ENCODE measurements around the gene CTSA.
"Not testable (repeated sequence)": the region's sequence is repeated elsewhere in the genome, so short reads cannot be mapped to it uniquely, and the experiment has no call there.

The CTSA gene

GRCh38 chr20:45896641-45897161 lies 5.6 kb downstream of the CTSA start:
- DNase-seq (ENCODE audit: low read depth) = no peak

DNA sequence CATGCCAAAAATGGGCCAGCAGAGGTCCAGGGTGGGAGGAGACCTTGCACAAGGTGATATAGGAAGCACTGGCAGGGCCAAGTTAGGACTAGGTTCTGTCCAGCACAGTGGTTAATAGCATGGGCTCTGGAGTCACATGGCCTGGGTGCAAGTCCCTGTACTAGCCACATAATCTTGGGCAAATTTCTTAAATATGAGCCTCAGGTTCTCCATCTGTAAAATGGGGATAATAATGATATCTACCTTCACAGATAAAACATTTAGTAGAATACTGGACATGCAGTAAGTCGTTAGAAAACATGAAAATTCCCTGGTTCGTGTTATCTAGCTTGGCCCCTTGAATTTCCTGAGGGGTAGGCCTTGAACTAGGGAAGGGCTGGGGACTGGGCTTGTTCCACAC lies 6.2 kb downstream of the CTSA start:
- no peak for DNase-seq (ENCODE audit: low read depth)

GRCh38 chr20:45897692-45898091 lies 6.6 kb downstream of the CTSA start:
- no peak for DNase-seq (ENCODE audit: low read depth)

DNA sequence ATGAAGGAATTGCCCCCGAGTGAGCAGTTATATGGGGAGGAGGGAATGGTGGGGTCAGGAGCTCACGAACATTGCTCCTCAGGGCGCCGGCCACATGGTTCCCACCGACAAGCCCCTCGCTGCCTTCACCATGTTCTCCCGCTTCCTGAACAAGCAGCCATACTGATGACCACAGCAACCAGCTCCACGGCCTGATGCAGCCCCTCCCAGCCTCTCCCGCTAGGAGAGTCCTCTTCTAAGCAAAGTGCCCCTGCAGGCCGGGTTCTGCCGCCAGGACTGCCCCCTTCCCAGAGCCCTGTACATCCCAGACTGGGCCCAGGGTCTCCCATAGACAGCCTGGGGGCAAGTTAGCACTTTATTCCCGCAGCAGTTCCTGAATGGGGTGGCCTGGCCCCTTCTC lies 7.2 kb downstream of the CTSA start:
- DNase-seq (ENCODE audit: low read depth) = no peak

- DNase-seq (ENCODE audit: low read depth) = no peak
These were observed 8.1 kb downstream of the CTSA start for GRCh38 chr20:45899046-45899835.

DNA sequence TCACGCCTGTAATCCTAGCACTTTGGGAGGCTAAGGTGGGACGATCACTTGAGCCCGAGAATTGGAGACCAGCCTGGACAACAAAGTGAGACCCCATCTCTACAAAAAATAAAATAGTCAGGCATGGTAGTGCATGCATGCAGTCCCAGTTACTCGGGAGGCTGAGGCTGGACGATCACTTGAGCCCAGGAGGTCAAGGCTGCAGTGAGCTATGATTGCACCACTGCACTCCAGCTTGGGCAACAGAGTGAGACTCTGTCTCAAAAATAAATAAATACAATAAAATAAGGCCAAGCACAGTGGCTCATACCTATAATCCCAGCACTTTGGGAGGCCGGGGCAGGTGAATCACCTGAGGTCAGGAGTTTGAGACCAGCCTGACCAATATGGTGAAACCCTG lies 10.2 kb downstream of the CTSA start:
- not testable (repeated sequence) for DNase-seq (ENCODE audit: low read depth)

DNA sequence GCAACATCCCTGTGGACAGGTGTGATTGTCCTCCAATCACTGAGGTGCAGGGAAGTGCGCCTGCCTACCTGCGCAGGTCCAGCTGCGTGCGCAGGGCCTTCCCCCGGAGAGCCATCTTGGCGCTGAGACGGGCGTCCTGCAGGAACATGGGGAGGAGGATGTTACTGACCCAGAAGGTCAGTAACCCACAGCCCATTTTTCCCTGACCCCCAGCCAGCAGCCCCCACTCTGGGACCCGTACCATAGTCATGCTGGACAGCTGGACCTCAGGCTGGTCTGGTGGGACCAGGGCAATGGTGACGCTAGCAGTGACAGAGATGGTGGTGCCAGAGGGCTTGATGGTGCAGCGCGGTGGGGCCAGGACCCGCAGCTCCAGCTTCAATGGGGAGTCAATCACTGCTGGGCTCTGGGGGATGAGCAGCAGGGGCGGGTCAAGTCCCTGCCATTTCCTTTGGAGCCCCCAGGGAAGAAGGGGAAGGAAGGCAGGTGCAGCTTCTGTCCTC lies 11.1 kb downstream of the CTSA start:
- no peak for DNase-seq (ENCODE audit: low read depth)

DNA sequence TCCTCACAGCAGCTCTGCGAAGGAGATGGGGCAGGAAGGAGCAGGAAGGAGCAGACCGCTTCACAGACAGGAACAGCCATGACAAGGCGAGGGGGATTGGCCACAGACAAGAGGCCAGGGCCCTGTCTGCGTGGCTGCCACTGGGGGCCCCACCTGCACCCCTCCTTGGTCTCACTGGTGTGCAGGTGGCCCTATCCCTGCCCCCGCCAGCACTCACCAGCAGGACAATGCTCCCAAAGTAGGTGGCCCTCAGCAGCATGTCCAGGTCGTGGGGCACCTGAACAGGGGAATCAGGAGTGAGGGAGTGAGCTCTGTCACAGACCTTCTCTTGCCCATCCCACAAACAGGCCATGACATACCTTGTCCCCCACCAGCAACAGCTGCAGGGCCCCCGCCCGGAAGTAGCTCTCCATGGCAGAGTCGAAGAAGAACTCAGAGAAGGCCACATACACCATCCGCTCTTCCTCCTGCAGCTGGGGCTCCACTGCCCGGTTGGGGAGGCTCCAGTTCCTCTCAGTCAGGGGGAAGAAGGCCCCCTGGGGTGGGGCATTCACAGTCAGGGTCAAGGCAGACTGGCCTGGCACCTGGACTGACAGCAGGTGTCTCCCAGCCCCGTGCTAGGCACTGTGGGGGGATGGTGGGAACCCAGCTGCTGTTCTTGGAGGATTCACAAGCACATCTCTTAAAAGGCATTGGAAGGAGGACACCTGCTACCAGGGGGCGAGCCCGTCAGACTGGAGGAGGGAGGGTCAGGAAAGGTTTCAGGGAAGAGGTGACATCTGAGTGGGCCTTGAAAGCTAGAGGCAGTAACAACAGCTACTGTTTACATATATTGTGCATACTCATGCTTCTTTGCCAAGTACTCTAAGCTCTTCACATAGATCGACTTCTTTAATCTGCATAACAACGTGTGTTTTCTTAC lies 13.7 kb downstream of the CTSA start:
- no peak for DNase-seq (ENCODE audit: low read depth)

DNA sequence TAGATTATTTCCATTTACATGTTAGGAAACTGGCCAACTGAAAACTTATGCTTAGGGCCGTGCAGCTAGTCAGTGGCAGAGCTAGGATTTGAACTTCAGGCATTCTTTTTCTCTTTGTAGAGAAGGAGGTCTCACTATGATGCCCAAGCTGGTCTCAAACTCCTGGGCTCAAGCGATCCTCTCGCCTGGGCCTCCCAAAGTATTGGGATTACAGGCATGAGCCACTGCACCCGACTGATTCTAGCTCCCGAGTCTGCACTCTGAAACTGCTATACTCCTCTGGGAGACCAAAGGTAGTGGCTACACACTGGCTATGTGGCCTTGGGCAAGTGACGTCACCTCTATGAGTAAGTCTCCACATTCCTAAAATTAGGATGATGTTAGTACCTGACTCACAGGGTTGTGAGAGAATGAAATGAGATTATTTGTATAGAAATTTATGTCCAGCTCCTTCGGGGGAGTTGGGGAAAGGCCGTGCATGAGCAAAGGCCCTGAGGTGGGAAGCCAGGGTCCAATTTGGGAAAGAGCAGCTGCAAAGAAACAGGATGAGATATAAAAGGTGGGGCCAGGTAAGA lies 14.5 kb downstream of the CTSA start:
- DNase-seq (ENCODE audit: low read depth) = no peak

DNA sequence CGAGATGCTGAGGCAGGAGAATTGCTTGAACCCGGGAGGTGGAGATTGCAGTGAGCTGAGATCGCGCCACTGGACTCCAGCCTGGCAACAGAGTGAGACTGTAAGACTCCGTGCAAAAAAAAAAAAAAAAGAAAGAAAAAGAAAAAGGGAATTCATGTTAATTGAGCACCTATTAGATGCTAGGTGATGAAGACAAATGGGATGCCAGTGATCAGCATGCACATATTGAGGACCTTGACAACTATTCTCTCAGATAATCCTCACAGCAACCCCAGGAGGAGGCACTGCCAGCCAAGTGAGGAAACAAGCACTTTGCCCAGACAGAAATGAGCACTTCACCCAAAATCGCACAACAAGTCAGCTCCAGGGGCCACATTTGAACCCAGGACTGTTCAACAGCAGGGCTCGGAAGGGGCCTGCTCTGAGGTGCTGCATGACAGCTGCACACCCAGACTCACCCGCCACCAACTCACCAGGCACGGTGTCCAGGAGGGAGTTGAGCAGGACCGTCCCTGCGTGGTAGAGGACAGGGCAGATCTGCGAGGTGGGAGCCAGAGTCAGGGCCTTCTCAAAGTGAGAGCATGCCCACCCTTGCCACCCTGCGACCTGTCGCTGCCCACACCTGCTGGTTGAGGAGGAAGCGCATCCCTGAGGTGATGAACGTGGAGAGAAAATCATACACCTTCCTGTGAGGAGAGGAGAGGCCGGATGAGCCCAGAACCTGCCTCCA lies 16.2 kb downstream of the CTSA start:
- DNase-seq (ENCODE audit: low read depth) = no peak

- DNase-seq (ENCODE audit: low read depth) = no peak
These were observed 16.9 kb downstream of the CTSA start for GRCh38 chr20:45908084-45908483.

GRCh38 chr20:45909336-45909808 lies 18.2 kb downstream of the CTSA start:
- no peak for DNase-seq (ENCODE audit: low read depth)

GRCh38 chr20:45909817-45910669 lies 18.9 kb downstream of the CTSA start:
- no peak for DNase-seq (ENCODE audit: low read depth)

DNA sequence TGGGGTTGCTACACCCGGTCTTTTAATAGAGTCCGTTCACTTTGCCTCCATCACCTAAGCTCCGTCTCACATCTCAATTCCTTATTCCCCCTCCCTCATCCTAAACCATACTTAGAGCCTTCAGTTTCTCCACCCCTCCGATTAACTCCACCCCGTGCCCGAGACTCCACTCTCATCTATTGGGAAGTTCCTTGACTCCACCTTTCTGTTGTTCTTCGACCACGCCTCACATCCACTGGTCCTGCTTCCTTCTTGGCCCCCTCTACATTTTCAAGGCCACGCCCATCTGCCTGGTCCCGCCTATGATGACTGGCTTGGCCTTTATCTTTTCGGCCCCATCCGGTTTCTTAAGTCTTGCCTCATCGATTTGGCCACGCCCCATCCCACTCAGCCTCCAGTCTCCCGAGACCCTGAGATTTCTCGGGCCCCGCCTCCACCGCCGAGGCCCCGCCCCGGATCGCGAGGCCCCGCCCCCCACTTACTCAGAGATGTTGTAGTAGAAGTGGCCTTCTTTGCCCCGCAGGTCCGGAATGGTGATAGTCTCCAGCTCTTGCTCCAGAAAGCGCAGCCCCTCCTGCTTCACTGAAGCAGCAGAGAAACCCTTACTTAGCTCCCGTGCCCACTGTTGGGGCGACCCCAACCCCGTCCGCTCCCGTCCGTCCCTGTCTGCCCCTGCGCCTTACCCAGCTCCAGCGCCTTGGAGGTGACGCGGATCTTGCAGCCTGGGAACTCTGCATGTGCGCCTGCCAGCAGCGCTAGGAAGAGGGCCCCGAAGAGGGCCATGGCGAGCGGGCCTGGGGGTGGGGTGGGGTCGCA lies 19.7 kb downstream of the CTSA start:
- DNase-seq (ENCODE audit: low read depth) = peak; percentile 91

DNA sequence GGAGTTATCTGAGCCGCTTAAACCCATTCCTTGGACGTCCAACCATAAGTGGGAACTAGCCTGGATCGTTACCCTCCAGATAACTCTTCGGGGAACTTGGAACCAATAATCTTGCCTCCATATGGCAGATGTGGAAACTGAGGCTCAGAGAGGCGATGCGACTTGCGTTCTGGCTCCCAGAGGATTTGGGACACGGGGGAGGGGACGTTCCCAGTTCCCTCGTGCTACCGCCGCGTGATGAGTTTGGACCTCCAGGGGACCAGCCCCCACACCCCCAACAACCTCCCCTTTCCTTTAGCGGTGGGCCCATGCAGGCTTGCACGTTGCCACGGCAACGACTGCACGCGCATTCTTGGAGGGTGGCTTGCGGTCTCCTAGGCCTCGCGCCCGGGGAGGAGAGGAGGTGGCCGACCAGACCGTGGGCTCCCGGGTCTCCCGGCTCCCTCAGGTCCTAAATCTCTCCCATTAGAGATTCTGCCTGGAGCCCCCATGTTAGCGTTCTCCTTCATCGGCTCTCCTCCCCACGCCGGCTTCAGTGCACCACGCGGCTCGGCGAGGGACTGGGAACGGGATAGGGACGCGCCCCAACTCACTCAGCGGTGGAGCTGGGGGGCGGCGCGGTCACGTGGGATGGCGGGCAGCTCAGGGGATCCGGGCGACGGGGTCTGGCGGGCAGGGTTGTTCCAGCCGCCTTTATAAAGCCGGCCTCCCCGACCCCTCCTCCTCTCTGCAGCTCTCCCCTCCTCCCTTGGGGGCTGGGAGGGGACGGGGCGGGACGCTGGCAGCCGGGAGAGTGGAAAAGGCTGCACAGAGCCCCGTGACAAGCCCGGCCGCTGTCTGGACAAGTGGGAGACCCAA lies 20.6 kb downstream of the CTSA start, which contains the start of gene PLTP:
Gene PLTP (minus strand): TSS at position 670 of the 858 bp plus-strand sequence. CDS start 703 bp downstream, outside the sequence.
- no peak for DNase-seq (ENCODE audit: low read depth)

- no peak for DNase-seq (ENCODE audit: low read depth)
These were observed 21.2 kb downstream of the CTSA start for GRCh38 chr20:45912344-45912682.

DNA sequence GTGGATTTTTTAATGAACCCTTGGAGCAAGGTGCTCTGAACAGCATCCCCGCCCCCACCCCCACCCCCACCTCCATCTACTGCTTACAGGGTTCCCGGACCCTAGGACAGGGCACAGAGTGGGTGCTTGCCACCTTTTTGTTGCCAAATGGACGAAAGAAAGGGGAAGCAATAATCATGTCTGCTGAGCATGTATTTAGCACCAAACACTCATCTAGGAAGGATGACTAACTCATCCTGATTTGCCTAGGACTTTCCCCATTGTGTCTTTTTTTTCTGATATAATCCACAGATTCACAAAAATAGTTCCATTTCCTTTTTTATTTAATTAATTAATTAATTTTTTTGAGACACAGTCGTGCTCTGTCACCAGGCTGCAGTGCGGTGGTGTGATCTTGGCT lies 22.0 kb downstream of the CTSA start:
- DNase-seq (ENCODE audit: low read depth) = no peak

DNA sequence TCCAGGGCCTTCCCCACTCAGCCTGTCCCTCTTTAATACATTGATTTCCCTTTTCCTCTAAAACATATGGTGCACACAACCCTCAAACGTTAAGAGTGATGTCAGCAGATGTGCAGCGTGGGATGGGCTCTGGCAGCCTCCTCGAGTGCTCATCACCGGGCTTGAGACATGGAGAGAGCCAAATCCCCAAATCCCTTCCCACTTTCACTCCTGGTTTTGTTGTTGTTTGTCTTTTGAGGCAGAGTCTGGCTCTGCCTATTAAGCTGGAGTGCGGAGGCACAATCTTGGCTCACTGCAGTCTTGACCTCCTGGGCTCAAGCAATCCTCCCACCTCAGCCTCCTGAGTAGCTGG lies 26.6 kb downstream of the CTSA start:
- DNase-seq (ENCODE audit: low read depth) = no peak

Measured in activated gamma-delta T cell treated with anti-CD3 and anti-CD28 coated beads, Interleukin-2, amount 50 U/mL, for 16 hours (primary cell).